ENCODE results near the gene HERC2.
A peak's percentile ranks its signal among the peaks of the same experiment; 100 is the strongest.
"Not testable (repeated sequence)": the region's sequence is repeated elsewhere in the genome, so short reads cannot be mapped to it uniquely, and the experiment has no call there.

HERC2 gene

GRCh38 chr15:28227303-28227702 lies 94.7 kb downstream of the HERC2 start:
- not testable (repeated sequence) for DNase-seq (ENCODE audit: low spot score)

- DNase-seq (ENCODE audit: low spot score): not testable (repeated sequence)
Observed at GRCh38 chr15:28222612-28223011, 99.4 kb downstream of the HERC2 start.

- DNase-seq (ENCODE audit: low spot score): not testable (repeated sequence)
Observed at GRCh38 chr15:28221696-28222095, 100.3 kb downstream of the HERC2 start.

- DNase-seq (ENCODE audit: low spot score): no peak
Observed at GRCh38 chr15:28219116-28219515, 102.9 kb downstream of the HERC2 start.

DNA sequence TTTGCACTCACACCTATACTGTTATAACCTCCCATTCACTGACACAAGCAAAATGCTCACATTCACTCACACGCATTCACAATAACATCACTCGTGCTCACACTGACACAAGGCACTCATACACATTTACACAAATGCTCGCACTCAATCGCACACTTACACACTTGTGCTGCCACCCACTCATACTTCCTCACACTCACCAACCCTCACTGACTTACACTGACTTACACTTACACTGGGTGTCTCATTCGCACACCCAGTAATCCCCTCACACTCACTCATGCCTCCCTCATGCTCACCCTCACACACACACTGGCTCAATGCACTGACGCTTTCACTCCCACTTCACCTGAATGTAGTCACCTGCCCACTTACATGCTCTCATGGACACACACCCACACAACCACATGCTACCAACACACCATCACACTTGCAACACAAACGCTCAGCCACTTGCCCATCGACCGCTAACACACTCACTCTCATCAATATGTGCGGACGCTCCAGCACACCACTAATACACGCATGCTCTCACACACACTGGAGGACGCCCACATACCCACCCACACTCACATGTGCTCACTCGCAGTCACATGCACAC lies 104.9 kb downstream of the HERC2 start:
- not testable (repeated sequence) for DNase-seq (ENCODE audit: low spot score)

DNA sequence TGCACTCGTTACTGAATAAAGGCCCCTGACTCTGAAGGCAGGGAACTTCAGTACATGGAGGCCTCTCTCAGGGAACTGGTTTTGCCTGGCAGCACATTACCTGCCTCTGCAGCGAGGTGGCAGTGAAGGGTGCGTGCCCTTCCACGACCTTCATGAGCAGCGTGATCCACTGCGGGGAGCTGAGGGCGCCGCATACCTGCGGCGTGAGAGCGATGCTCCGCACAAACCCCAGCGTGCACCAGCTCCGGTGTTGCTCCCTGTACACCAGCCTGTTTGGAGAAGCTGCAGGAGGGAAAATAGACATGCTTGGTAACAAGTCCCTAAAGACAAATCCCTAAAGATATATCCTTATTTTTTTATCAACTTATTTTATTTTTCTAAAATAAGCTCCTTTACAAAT lies 106.5 kb downstream of the HERC2 start:
- not testable (repeated sequence) for DNase-seq (ENCODE audit: low spot score)

- not testable (repeated sequence) for DNase-seq (ENCODE audit: low spot score)
Observed at GRCh38 chr15:28214006-28214790, 107.8 kb downstream of the HERC2 start.

DNA sequence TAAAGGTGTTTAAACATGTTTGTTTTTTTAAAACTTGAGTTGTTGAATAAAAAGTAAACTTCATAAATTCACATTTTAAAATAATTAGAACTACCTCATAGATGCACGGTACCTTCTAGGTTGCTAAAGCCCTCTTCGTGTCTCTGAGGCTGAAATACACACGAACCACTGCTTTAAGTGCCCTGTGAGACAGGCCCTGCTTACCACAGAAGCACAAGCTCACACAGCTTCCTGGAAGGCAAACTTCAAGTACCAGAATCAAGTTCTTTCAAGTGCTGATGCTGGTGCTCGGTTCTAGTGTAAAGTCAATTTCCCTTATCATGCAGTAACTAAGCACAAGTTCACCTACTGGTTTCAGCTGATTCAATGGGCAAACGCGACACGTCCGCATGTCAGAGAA lies 108.6 kb downstream of the HERC2 start:
- not testable (repeated sequence) for DNase-seq (ENCODE audit: low spot score)

- peak; percentile 46 for DNase-seq (ENCODE audit: low spot score)
Observed at GRCh38 chr15:28208583-28208982, 113.4 kb downstream of the HERC2 start.

DNA sequence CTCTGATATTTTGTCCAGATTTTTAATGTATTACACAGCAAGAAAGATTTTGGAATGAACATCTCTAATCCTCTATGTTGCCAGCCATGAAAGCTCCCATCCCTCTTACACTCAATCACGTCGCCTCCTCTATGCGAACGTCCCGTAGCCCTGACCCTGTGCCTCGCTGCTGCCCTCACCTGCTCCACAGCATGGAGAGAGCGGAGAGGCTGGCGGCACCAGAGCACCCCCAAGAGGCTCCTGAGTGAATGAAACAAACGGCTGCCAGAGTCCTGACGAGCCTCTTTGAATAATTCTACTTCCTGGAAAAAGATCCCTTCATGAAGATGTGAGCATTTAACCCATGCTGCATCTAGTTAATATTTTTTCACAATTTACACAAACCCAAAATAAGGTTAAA lies 116.3 kb downstream of the HERC2 start:
- not testable (repeated sequence) for DNase-seq (ENCODE audit: low spot score)

- not testable (repeated sequence) for DNase-seq (ENCODE audit: low spot score)
Observed at GRCh38 chr15:28203055-28203828, 118.7 kb downstream of the HERC2 start.

DNA sequence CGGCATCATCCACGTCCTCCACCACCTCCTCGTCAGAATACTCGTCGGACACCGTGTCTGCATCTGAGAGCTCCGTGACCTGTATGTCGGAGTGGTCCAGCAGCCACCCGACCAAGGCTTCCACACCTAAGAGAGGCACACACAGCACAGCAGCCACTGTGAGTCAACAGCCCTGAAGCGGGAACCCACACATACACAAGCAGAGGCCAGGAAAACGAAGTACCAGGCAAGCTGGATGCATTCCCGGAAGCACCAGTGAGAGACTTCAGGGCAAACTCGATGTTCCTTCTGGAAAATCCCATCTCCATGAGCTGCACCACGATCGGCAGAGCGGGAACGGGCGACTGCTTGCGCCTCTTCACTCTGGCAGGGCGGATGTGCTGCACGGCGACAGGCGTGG lies 119.9 kb downstream of the HERC2 start:
- DNase-seq (ENCODE audit: low spot score): peak; percentile 16

- not testable (repeated sequence) for DNase-seq (ENCODE audit: low spot score)
Observed at GRCh38 chr15:28198215-28198614, 123.8 kb downstream of the HERC2 start.

DNA sequence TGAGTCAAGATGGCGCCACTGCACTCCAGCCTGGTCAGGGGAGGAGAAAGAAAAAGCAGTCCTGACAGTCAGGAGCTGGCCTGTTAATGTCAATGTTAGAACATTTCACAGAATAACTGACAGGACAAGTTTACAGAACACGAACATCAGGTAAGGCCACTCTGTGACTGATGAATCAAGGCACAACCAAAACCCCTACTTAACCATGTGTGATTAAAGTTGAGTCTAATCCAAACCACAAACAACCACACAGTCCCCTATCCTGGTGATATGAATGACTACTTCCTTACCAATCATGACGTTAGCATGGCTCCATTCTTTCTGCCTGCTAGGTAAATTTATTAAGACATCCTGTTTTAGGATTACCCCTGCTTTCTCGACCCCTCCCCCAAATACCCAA lies 124.3 kb downstream of the HERC2 start:
- DNase-seq (ENCODE audit: low spot score): not testable (repeated sequence)

- not testable (repeated sequence) for DNase-seq (ENCODE audit: low spot score)
Observed at GRCh38 chr15:28196581-28196980, 125.4 kb downstream of the HERC2 start.

GRCh38 chr15:28192772-28193171 lies 129.2 kb downstream of the HERC2 start:
- DNase-seq (ENCODE audit: low spot score): no peak

DNA sequence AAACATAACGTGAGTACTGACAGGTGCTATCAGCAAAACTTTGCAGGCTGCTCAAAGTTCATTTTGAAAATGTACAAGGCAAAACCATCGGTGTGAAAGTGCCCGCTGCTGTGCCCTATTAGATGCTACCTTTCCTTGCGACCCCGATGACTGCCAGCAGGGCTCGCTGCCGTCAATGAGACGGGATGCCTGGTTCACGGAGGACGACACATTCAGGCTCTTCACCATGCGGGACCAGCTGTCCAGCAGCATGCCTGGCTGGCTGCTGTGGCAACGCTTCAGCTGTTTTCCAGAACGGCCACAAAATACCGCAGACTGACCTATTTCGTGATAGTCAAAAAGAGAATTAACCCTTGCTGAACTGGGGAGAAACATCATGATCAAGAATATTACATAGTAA lies 130.1 kb downstream of the HERC2 start:
- peak; percentile 87 for DNase-seq (ENCODE audit: low spot score)

DNA sequence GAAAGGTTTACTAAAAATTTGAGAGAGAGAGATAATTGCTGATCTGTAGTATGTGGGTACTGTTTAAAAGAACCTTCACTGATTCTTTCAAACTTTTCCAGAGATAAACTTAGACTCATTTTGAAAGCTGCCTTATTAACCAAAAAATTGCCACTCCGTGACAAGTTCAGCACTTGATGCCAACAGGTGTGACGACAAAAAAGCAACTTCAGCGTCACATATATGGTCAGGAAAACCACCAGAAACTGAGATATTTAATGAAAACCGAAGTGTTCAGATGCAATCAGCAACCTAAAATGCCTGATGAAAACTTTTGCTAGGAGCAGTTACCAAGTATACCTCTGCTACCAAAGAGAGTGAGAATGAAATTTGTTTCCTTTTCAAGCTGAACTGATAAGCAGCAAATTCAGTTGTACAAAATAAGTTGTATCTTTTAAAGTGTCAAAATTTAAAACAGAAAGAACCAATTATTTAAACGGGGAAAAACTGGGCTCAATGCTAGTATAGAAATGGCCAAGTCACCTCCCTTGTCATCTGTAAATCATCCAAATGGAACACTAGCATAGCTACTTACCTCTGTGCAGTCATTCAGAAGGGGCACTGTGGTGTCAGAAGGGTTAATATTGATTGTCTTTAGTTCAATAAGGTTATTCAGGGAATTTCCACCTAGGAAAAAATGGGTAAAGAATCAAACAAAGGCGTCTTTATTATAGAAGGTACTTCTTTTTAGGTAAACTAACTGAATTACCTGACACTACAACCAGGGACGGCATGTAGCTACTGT lies 131.4 kb downstream of the HERC2 start:
- no peak for DNase-seq (ENCODE audit: low spot score)

- peak; percentile 16 for DNase-seq (ENCODE audit: low spot score)
Observed at GRCh38 chr15:28185148-28185895, 136.7 kb downstream of the HERC2 start.

GRCh38 chr15:28184166-28184565 lies 137.8 kb downstream of the HERC2 start:
- DNase-seq (ENCODE audit: low spot score): no peak

- no peak for DNase-seq (ENCODE audit: low spot score)
Observed at GRCh38 chr15:28182731-28183130, 139.2 kb downstream of the HERC2 start.
